ENCODE measurements around the gene LPCAT1.

DNA sequence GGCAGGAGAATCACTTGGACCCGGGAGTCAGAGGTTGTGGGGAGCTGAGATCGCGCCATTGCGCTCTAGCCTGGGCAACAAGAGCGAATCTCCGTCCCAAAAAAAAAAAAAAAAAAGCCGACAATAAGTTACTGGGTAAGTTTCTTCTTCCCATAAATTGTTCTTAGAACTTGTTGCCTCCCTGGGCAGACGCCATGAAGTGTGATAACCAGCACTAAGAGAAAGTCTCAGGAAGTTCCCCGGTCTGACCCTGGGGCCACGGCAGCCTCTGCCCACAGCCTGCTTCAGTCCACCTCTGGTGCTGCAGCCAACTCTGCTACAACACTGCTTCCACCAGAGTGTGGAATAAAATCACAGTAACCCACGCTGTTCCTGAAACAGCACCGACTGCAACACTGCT, 19.1 kb downstream of the LPCAT1 start:
- TF ChIP-seq, protein P1, sequence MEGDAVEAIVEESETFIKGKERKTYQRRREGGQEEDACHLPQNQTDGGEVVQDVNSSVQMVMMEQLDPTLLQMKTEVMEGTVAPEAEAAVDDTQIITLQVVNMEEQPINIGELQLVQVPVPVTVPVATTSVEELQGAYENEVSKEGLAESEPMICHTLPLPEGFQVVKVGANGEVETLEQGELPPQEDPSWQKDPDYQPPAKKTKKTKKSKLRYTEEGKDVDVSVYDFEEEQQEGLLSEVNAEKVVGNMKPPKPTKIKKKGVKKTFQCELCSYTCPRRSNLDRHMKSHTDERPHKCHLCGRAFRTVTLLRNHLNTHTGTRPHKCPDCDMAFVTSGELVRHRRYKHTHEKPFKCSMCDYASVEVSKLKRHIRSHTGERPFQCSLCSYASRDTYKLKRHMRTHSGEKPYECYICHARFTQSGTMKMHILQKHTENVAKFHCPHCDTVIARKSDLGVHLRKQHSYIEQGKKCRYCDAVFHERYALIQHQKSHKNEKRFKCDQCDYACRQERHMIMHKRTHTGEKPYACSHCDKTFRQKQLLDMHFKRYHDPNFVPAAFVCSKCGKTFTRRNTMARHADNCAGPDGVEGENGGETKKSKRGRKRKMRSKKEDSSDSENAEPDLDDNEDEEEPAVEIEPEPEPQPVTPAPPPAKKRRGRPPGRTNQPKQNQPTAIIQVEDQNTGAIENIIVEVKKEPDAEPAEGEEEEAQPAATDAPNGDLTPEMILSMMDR (IDR thresholded peaks at IDR 0.05), result no peak
- TF ChIP-seq EZH2 (IDR thresholded peaks at IDR 0.05) (no peak), EZH2phosphoT487 (IDR thresholded peaks at IDR 0.05) (no peak)

All from neural progenitor cell (in vitro differentiated cells).